H1 (cell line): ENCODE data around the gene MAP7.

ENCODE experiments used
- EP300 ChIP-seq, 2 experiments: IDR thresholded peaks; 1 replicate in 1 of 2; 2 replicates in 1 of 2; pipeline ENCODE4 v1.6.1; 2011 to 2012; ENCODE audit warnings: low read depth in 2 of 2, low read length in 2 of 2, mild to moderate bottlenecking in 2 of 2, borderline replicate concordance in 1 of 2, inconsistent platforms in 1 of 2, moderate library complexity in 1 of 2
- POLR2AphosphoS5 ChIP-seq: IDR thresholded peaks from 2 replicates; pipeline ENCODE4 v1.6.1; 2011; ENCODE audit warnings: low read depth, low read length
- ZNF274 ChIP-seq: IDR thresholded peaks from 2 replicates; pipeline ENCODE4 v1.7.0; 2012; ENCODE audit warnings: low read length, borderline replicate concordance; ENCODE audit errors: extremely low read depth
- TF ChIP-seq, protein P1 (sequence below), 3 experiments: IDR thresholded peaks; 1 replicate in 2 of 3; 2 replicates in 1 of 3; pipeline versions ENCODE4 v1.5.1 to v1.6.1; 2011; ENCODE audit warnings: low read length in 3 of 3, mild to moderate bottlenecking in 3 of 3, inconsistent platforms in 2 of 3, low read depth in 1 of 3, moderate library complexity in 1 of 3; ENCODE audit not compliant: insufficient read depth in 1 of 3; ENCODE audit errors: control extremely low read depth in 1 of 3

DNA sequence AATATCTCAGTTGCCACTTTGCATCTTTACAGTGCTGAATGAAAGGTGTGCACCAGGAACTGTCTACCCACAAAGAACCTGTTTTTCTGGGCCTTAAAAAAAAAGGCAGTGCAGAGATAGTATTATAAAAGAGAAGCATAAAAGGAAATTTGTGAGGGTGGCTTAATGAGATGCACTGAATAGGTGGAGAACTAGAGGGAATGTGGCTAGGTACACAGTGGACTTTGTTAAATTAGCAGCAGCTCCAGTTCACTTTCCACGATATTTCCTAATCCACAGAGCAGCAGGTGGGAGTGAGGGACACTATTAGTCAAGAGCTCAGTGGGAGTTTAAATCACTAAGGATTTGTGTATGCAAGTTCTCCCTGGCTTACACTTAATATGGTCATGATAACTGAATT lies 38.8 kb downstream of the MAP7 start:
- TF ChIP-seq ZNF274 (no peak), POLR2AphosphoS5 (no peak), EP300 (IDR thresholded peaks at IDR 0.05; ENCODE audit: borderline replicate concordance in 1 of 2, low read depth in 2 of 2, low read length in 2 of 2) (no peak)
- TF ChIP-seq, protein P1, sequence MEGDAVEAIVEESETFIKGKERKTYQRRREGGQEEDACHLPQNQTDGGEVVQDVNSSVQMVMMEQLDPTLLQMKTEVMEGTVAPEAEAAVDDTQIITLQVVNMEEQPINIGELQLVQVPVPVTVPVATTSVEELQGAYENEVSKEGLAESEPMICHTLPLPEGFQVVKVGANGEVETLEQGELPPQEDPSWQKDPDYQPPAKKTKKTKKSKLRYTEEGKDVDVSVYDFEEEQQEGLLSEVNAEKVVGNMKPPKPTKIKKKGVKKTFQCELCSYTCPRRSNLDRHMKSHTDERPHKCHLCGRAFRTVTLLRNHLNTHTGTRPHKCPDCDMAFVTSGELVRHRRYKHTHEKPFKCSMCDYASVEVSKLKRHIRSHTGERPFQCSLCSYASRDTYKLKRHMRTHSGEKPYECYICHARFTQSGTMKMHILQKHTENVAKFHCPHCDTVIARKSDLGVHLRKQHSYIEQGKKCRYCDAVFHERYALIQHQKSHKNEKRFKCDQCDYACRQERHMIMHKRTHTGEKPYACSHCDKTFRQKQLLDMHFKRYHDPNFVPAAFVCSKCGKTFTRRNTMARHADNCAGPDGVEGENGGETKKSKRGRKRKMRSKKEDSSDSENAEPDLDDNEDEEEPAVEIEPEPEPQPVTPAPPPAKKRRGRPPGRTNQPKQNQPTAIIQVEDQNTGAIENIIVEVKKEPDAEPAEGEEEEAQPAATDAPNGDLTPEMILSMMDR (IDR thresholded peaks at IDR 0.05; ENCODE audit: control extremely low read depth in 1 of 3, insufficient read depth in 1 of 3, low read depth in 1 of 3, low read length in 3 of 3): no peak
